SH-SY5Y (cell line): ENCODE data around the gene MED25.

ENCODE experiments used
- GATA2 ChIP-seq: IDR thresholded peaks from 2 replicates; pipeline ENCODE4 v1.6.1; 2011; ENCODE audit warnings: mild to moderate bottlenecking, low read depth, low read length
- GATA3 ChIP-seq: IDR thresholded peaks from 2 replicates; pipeline ENCODE4 v1.6.1; 2011; ENCODE audit warnings: low read depth, mild to moderate bottlenecking, low read length, moderate library complexity

MED25 gene

DNA sequence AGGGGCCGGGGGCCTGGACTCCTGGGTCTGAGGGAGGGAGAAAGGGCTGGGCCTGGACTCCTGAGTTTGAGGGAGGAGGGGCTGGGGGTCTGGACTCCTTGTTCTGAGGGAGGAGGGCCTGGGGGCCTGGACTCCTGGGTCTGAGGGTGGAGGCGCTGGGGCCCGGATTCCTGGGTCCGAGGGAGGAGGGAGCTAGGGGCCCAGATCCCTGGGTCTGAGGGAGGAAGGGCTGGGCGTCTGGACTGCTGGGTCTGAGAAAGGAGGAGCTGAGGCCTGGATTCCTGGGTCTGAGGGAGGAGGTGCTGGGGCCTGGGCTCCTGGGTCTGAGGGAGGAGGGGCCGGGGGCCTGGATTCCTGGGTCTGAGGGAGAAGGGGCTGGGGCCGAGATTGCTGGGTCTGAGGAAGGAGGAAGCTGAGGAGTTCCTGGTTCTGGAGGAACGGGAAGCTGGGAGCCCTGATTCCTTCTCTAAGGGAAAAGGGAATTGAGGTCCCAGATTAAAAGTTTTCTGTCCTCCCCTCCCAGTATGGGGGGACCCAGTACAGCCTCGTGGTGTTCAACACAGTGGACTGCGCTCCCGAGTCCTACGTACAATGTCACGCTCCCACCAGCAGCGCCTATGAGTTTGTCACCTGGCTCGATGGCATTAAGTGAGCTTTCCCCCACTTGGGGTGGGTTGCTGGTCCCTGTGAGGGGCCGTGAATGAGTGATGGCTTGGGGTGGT is 721 bp downstream of the MED25 start:
- TF ChIP-seq GATA3 (no peak), GATA2 (no peak)

DNA sequence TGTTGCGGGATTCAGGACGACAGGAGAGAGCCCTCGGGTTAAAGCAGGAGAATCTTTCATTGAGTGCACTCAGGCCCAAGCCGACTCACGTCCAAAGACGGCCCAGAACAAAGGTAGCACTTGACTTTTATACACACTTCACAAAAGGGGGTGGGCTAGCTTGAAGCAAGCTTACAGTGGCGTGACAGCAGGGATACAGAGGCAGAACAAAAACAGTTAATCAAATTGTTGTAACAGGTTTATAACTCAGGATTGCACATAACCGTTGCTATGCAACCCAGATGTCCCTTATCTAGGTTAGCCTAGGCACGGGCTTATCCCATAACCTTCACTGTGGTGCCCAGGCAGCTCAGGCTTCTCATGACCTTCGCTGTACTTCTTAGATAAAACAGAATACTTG is 2.0 kb downstream of the MED25 start:
- no peak for TF ChIP-seq GATA2
- TF ChIP-seq GATA3, result no peak

DNA sequence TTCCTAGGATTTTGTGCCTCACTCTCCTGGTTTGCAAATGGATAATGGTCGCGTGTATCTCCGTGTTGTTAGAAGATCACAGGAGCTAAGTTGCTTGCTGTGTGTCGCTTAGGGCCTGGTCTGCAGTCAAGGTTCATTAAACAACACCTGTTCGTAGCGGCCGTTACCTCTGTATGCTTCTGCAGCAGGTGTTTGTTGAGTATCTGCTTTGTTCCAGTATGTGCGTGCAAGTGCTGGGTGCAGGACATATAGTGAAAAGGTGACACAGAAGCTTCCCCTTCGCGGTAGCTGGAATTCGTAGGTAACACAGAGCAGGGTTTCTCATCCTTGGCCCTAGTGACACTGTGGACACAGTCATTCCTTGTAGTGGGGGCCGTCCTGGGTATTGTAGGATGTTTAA is 5.4 kb downstream of the MED25 start:
- TF ChIP-seq GATA3, result no peak
- no peak for TF ChIP-seq GATA2

DNA sequence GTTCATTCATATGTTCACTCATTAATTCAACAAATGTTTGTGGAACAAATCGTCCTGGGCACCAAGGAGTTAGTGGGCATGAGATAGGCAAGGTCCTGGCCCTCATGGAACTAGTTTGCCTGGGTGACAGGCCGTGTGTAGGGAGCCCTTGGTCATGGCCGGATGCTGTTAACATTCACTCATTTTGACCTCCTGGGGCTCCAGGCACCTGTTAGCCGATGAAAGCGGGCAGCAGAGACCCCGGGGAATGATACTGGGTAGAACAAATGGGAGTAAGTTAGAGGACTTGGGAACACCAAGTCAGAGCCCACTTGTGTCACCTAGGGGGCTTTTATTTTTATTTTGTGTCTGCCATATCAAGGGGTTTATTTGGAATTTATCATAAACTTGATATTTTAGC is 6.6 kb downstream of the MED25 start:
- no peak for TF ChIP-seq GATA3
- TF ChIP-seq GATA2, result no peak

DNA sequence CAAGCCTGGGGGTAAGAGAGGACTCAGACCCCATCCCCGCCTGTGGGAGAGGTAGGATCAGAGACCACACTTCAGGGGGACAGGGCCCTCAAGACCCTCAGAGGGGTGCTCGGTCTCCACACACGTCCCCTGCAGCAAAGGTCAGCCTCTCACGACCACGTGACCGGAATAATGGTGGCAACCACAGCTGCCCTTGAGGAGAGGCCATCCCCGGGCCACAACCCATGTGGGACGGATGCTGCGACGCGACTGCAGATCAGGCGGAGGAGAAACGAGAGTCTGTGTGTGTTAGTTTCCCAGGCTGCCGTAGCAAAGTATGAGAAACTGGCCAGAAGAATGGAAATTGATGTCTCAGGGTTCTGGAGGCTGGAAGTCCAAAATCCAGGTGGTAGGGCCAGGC is 8.9 kb downstream of the MED25 start:
- TF ChIP-seq GATA3 (no peak), GATA2 (no peak)

DNA sequence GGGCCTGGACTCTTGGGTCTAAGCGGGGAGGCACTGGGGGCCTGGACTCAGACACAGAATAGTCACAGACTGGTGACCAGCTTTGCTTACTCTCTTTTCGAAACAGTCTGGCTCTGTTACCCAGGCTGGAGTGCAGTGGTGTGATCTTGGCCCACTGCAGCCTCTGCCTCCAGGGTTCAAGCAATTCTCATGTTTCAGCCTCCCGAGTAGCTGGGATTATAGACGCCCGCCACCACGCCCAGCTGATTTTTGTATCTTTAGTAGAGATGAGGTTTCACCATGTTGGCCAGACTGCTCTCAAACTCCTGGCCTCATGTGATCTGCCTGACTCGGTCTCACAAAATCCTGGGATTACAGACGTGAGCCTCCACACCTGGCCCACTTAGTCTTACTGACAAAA is 11.1 kb downstream of the MED25 start:
- no peak for TF ChIP-seq GATA2
- no peak for TF ChIP-seq GATA3

GRCh38 chr19:49829721-49830120 is 11.6 kb downstream of the MED25 start:
- TF ChIP-seq GATA2 (no peak), GATA3 (no peak)

GRCh38 chr19:49830766-49831165 is 12.7 kb downstream of the MED25 start:
- no peak for TF ChIP-seq GATA2
- TF ChIP-seq GATA3, result no peak

DNA sequence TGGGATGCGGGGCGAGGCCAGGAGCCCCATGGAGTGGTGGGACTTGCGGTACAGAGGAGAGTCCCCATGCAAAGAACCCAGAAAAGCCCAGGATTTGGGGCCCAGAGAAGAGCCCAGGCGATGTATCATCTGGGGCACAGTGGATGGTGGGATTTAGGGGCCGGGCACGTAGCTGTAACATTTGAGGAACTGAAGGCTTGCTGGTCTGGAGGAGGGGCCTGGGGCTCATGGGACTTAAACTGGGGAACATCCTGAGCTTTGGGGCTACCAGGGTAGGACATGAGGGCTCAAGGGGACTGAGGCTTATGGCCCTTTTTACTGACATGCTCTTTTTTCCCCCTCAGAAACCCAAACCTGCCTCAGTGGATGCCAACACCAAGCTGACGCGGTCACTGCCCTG is 13.5 kb downstream of the MED25 start:
- TF ChIP-seq GATA2, result no peak
- no peak for TF ChIP-seq GATA3

DNA sequence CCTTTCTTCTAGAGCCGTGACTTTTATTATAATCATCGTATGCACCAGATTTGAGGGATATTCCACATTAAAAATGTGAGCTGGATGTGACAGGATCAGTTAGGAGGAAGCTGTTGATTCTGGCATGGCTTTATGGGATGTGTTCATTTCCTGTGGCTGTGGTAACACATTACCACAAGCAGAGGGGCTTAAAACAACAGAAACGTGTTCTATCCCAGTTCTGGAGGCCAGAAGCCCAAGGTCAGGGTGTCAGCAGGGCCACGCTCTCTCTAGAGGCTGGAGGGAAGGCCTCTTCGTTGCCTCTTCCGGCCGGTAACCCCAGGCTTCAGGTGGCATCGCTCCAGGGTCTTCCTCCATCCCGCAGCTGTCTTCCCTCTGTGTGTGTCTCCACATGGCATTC is 14.5 kb downstream of the MED25 start:
- no peak for TF ChIP-seq GATA3
- no peak for TF ChIP-seq GATA2

DNA sequence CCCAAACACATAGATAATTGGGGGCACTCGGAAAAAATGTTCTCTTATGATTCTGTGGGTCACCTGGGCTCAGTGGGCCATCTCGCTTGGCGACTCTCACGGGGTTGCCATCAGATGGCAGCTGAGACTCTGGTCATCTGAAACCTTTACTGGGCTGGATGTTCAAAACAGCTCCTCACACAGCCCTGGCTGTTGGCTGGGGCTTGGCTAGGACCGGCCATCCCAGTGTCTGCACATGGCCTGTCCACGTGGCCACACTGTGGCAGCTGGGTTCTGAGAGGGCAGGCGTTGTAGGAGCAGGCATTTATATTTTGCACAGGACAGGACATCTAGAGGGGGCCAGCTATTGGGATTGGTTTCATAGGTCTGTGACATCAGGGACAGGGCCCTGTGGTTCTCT is 15.5 kb downstream of the MED25 start:
- TF ChIP-seq GATA2 (no peak), GATA3 (no peak)

- TF ChIP-seq GATA3 (no peak), GATA2 (no peak)
Observed at GRCh38 chr19:49835562-49835961, 17.5 kb downstream of the MED25 start.

GRCh38 chr19:49836176-49837008 is 18.3 kb downstream of the MED25 start:
- TF ChIP-seq GATA2 (no peak), GATA3 (no peak)

GRCh38 chr19:49837009-49837310 is 18.9 kb downstream of the MED25 start:
- no peak for TF ChIP-seq GATA2
- no peak for TF ChIP-seq GATA3

GRCh38 chr19:49837425-49837824 is 19.3 kb downstream of the MED25 start:
- no peak for TF ChIP-seq GATA3
- no peak for TF ChIP-seq GATA2

DNA sequence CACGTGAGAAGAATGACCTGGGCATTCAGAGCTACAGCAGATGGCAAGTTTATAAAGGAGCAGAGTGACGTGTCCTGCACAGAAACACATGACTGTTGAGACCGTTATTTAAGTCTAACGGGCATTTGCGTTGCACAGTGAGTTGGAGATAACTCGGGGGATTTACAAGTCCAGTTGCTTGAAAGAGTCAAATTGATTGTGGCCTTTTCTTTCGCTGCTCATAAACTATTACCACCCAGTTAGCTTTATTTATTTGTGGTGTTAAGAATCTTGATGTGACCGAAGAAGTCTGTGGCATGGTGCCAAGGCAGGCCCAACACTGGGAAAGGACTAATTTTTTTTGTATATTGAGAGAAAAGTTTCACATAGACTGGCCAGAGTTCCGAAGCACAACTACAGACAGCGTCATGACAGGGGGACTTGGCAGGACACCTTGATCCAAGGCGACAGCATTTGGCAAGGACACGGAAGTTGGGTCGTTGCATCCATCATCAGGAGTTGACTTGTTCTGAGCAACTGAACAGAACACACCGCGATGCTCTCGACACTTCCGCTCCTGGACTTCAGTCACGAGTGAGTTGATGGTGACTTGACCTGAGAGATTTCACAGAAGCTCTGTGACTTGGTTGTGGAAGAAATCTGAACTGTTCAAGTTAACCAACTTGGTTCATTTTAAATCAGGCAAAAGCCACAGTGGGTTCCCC is 20.9 kb downstream of the MED25 start:
- TF ChIP-seq GATA2 (no peak), GATA3 (no peak)
